Endothelial cell of umbilical vein (primary cell): Measurements from ENCODE around the gene CACNA1B. TPM values are rescaled to one million over a fixed set of nuclear protein-coding genes. Genes with fewer than 3 reads are reported as not detected.

Experiments
- BruUV-seq: library from RNA; stranded (reverse); fragments of 400-500 nt; replicated peaks from 2 replicates; lab custom pipeline; 2021; lab: Mats Ljungman, UMichigan
- CTCF ChIA-PET: fragments of 300-600, 350-600 bp; sonication (Branson Sonifier 250); formaldehyde crosslinking; loops from one replicate; lab custom pipeline; 2021; ENCODE audit warnings: antibody characterized with exemption, inconsistent platforms; lab: Charles Lee
- POLR2A ChIA-PET: fragments of 300-600, 350-600 bp; sonication (Branson Sonifier 250); formaldehyde crosslinking; loops from one replicate; lab custom pipeline; 2021; ENCODE audit warnings: antibody characterized with exemption, inconsistent platforms; lab: Charles Lee
- DNase-seq: peaks from one replicate; pipeline ENCODE4 v3.0.0-alpha.2; 2011; ENCODE audit warnings: low read depth, low spot score
- FAIRE-seq: peaks from 2 replicates; lab custom pipeline; 2011; peaks lifted over from hg19 to GRCh38; lab: Jason Lieb, UNC
- H2AFZ ChIP-seq: 2 replicates; pipeline ENCODE4 v1.6.0; 2012; ENCODE audit warnings: low read depth, low read length, control low read depth, inconsistent platforms
- H3K27ac ChIP-seq: 2 replicates; pipeline ENCODE4 v1.5.1; 2011; ENCODE audit warnings: low read depth, mild to moderate bottlenecking, control low read depth, low read length, moderate library complexity; ENCODE audit not compliant: insufficient read depth
- H3K27me3 ChIP-seq, 2 experiments: 2 replicates each; pipeline versions ENCODE4 v1.6.0 to v1.6.1; 2011; ENCODE audit warnings: low read length in 2 of 2, mixed read lengths in 1 of 2; ENCODE audit not compliant: control insufficient read depth in 2 of 2, insufficient read depth in 2 of 2
- H3K36me3 ChIP-seq, 2 experiments: 2 replicates in 1 of 2; 3 replicates in 1 of 2; pipeline ENCODE4 v1.5.1; 2011; ENCODE audit warnings: low read length in 2 of 2, mild to moderate bottlenecking in 1 of 2, moderate library complexity in 1 of 2; ENCODE audit not compliant: control insufficient read depth in 2 of 2, insufficient read depth in 2 of 2; ENCODE audit errors: extremely low read depth in 1 of 2
- H3K4me1 ChIP-seq: 3 replicates; pipeline ENCODE4 v1.5.1; 2011; ENCODE audit warnings: mild to moderate bottlenecking, low read length; ENCODE audit not compliant: control insufficient read depth, insufficient read depth; ENCODE audit errors: extremely low read depth
- H3K4me2 ChIP-seq: 2 replicates; pipeline ENCODE4 v1.6.1; 2011; ENCODE audit warnings: low read length, control low read depth, mixed read lengths; ENCODE audit not compliant: insufficient read depth
- H3K4me3 ChIP-seq, 3 experiments: fragments of 200-600 bp in 1 of 3; sonication (generic), shearing (Covaris generic) in 1 of 3; replicated peaks in 1 of 3; 2 replicates each; pipeline ENCODE4 v1.5.1; 2011 to 2016; ENCODE audit warnings: control low read depth in 3 of 3, low read length in 3 of 3, mild to moderate bottlenecking in 2 of 3, inconsistent platforms in 1 of 3, low read depth in 1 of 3, moderate library complexity in 1 of 3; ENCODE audit not compliant: insufficient read depth in 1 of 3
- H3K79me2 ChIP-seq: 2 replicates; pipeline ENCODE4 v1.6.0; 2012; ENCODE audit warnings: low read length, inconsistent platforms; ENCODE audit not compliant: control insufficient read depth, insufficient read depth
- H3K9ac ChIP-seq: replicated peaks from 2 replicates; pipeline ENCODE3; 2011; ENCODE audit warnings: low read length, control low read depth; ENCODE audit not compliant: insufficient read depth; ENCODE audit errors: extremely low read depth
- H3K9me1 ChIP-seq: replicated peaks from 3 replicates; pipeline ENCODE4 v1.6.0; 2011; ENCODE audit warnings: mild to moderate bottlenecking, low read length; ENCODE audit not compliant: control insufficient read depth, insufficient read depth; ENCODE audit errors: extremely low read depth
- H3K9me3 ChIP-seq: replicated peaks from 2 replicates; pipeline ENCODE4 v1.5.1; 2012; ENCODE audit warnings: low read length, inconsistent platforms; ENCODE audit not compliant: control insufficient read depth, insufficient read depth
- H4K20me1 ChIP-seq: replicated peaks from 2 replicates; pipeline ENCODE3; 2011; ENCODE audit warnings: mild to moderate bottlenecking, low read length; ENCODE audit not compliant: control insufficient read depth, insufficient read depth; ENCODE audit errors: extremely low read depth
- EZH2 ChIP-seq: IDR thresholded peaks from 2 replicates; pipeline ENCODE4 v1.6.1; 2012; ENCODE audit warnings: borderline replicate concordance, low read depth, mild to moderate bottlenecking, moderate library complexity, low read length, inconsistent platforms; ENCODE audit not compliant: severe bottlenecking
- FOS ChIP-seq: IDR thresholded peaks from 2 replicates; pipeline ENCODE4 v1.6.1; 2011; ENCODE audit warnings: mild to moderate bottlenecking, low read length, moderate library complexity, borderline replicate concordance; ENCODE audit not compliant: insufficient read depth
- GATA2 ChIP-seq: IDR thresholded peaks from 2 replicates; pipeline ENCODE4 v1.7.0; 2011; ENCODE audit warnings: low read depth, mild to moderate bottlenecking, moderate library complexity, mixed read lengths, low read length; ENCODE audit not compliant: insufficient read length, insufficient read depth
- JUN ChIP-seq: IDR thresholded peaks from 2 replicates; pipeline ENCODE4 v1.6.1; 2011; ENCODE audit warnings: borderline replicate concordance, low read depth; ENCODE audit not compliant: insufficient read length, insufficient read depth
- MYC ChIP-seq: IDR thresholded peaks from one replicate; pipeline ENCODE4 v1.6.1; 2011; ENCODE audit warnings: mild to moderate bottlenecking, low read depth, low read length
- POLR2A ChIP-seq: IDR thresholded peaks from 2 replicates; pipeline ENCODE4 v1.6.1; 2012; ENCODE audit warnings: low read depth, mild to moderate bottlenecking, control low read depth, low read length
- POLR2AphosphoS5 ChIP-seq: IDR thresholded peaks from 2 replicates; pipeline ENCODE4 v1.6.1; 2012; ENCODE audit warnings: low read depth, mild to moderate bottlenecking, control low read depth, low read length, moderate library complexity; ENCODE audit not compliant: insufficient read depth
- dilution Hi-C: fragments of 300-500 bp; cut with MboI; formaldehyde crosslinking; loops from one replicate; pipeline ENCODE4 v1.15.0; 2019; ENCODE audit warnings: low sequenced_read_pairs; ENCODE audit not compliant: extremely low pct_ligation_motif_present
- intact Hi-C: fragments of 100-400 bp; cut with micrococcal nuclease; formaldehyde crosslinking; loops from one replicate; pipeline ENCODE4 v1.10.0; 2022
- polyA plus RNA-seq, 4 experiments: library from polyadenylated mRNA; depleted of rRNA in 3 of 4; stranded (reverse) in 3 of 4; unstranded in 1 of 4; fragments of >200 nt; gene quantifications; 2 replicates each; pipeline versions ENCODE4 v1.2.1 to v1.2.3, GENCODE V29; 2011 to 2012; ENCODE audit warnings: missing spikeins in 1 of 4
- total RNA-seq: library from RNA; stranded (reverse); gene quantifications from 2 replicates; pipeline ENCODE4 v1.2.3, GENCODE V29; 2021
- TF ChIP-seq, protein P1 (sequence below), 2 donors: IDR thresholded peaks; 1 replicate in 1 of 2; 2 replicates in 1 of 2; pipeline ENCODE4 v1.5.1; 2011; ENCODE audit warnings: low read length in 2 of 2, mild to moderate bottlenecking in 2 of 2, moderate library complexity in 2 of 2, control low read depth in 1 of 2, inconsistent platforms in 1 of 2, low read depth in 1 of 2; ENCODE audit not compliant: insufficient read depth in 1 of 2; ENCODE audit errors: extremely low read depth in 1 of 2
- TF ChIP-seq, protein P2 (sequence below): IDR thresholded peaks from 2 replicates; pipeline ENCODE4 v1.6.1; 2011; ENCODE audit not compliant: insufficient read depth, insufficient read length

The CACNA1B gene
- total and polyA plus RNA-seq, 2 donors (not counting 3 experiments of a cell fraction or from before 2014, with no cell fraction given) = 0.11 to 0.41 TPM

DNA sequence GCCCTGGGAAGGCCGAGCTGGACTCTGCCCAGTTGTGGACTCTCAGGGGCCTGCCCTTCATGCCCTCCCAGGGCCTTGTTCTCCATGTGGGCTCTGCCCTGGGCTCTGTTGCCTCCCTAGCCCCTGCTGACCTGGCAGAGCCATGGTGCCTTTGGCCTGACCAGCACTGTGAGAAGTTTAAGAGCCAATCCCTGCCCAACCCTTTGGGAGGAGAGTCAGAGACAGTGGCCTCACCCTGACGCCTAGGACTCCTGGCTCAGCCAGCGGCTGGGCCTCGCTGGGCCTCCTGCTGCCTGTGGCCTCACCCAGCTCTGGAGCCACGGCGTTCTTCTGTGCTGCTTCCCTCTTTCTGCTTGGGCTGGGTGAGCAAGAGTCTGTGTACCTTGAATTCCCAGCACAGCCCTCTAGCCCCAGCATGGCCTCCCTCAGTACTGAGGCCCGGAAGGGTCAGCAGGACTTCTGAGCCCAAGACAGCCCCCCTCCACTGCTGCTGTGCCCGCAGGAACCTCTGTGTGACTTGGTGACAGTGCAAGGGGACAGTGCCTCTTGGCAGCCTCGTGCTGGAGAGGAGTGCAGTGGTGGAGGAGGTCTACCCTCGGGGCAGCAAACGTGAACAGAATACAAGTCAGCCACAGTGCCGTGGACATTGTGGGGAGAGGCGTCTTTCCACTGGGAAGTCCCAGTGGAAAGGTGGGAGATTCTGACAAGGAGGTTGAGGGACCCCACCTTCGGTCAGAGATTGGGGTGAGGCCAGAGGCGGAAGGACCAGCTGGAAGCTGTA, 97.4 kb downstream of the CACNA1B start:
- ChIA-PET CTCF (no interaction called here), POLR2A (no interaction called here)
- Histone ChIP-seq H3K36me3 (no peaks in the 10 kb centered on the region), H4K20me1 (no peaks in the 10 kb centered on the region), H3K4me3 (no peak overlapping the region), H3K4me1 (no peaks in the 10 kb centered on the region), H3K9me3 (no peaks in the 10 kb centered on the region), H2AFZ (no peak overlapping the region), H3K27me3 (no peaks in the 10 kb centered on the region), H3K79me2 (no peaks in the 10 kb centered on the region), H3K27ac (no peak overlapping the region), H3K4me2 (no peak overlapping the region), H3K9ac (no peak overlapping the region), H3K9me1 (no peaks in the 10 kb centered on the region)
- no peak for DNase-seq
- FAIRE-seq = no peak
- dilution Hi-C loops = no loop called here
- no TSS peak for BruUV-seq
- TF ChIP-seq GATA2 (no peak), MYC (no peak), POLR2A (no peak), EZH2 (no peak), POLR2AphosphoS5 (no peak), FOS (no peak), JUN (no peak)
- TF ChIP-seq, protein P1, sequence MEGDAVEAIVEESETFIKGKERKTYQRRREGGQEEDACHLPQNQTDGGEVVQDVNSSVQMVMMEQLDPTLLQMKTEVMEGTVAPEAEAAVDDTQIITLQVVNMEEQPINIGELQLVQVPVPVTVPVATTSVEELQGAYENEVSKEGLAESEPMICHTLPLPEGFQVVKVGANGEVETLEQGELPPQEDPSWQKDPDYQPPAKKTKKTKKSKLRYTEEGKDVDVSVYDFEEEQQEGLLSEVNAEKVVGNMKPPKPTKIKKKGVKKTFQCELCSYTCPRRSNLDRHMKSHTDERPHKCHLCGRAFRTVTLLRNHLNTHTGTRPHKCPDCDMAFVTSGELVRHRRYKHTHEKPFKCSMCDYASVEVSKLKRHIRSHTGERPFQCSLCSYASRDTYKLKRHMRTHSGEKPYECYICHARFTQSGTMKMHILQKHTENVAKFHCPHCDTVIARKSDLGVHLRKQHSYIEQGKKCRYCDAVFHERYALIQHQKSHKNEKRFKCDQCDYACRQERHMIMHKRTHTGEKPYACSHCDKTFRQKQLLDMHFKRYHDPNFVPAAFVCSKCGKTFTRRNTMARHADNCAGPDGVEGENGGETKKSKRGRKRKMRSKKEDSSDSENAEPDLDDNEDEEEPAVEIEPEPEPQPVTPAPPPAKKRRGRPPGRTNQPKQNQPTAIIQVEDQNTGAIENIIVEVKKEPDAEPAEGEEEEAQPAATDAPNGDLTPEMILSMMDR (IDR thresholded peaks at IDR 0.05; ENCODE audit: extremely low read depth in 1 of 2, insufficient read depth in 1 of 2, low read depth in 1 of 2, low read length in 2 of 2) = no peak
- TF ChIP-seq, protein P2, sequence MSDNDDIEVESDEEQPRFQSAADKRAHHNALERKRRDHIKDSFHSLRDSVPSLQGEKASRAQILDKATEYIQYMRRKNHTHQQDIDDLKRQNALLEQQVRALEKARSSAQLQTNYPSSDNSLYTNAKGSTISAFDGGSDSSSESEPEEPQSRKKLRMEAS = no peak
- intact Hi-C loops = no loop called here
